ENCODE results near the gene DAB2. TPM values are rescaled to one million over a fixed set of nuclear protein-coding genes. Genes with fewer than 3 reads are reported as not detected.

DAB2 gene
- total RNA-seq, 1 donor from 2014 or later: 64.5 TPM

GRCh38 chr5:39379693-39380092, 45.1 kb downstream of the DAB2 start:
- DNase-seq: peak; percentile 66

GRCh38 chr5:39377613-39378012, 47.2 kb downstream of the DAB2 start:
- DNase-seq: no peak

- DNase-seq: peak; percentile 79
Observed at GRCh38 chr5:39376293-39376714, 48.5 kb downstream of the DAB2 start.

- DNase-seq: no peak
Observed at GRCh38 chr5:39373791-39374190, 51.0 kb downstream of the DAB2 start.

GRCh38 chr5:39371367-39371635, 53.5 kb downstream of the DAB2 start:
- DNase-seq: no peak

GRCh38 chr5:39370555-39371366, 54.0 kb downstream of the DAB2 start:
- DNase-seq: no peak

- no peak for DNase-seq
Observed at GRCh38 chr5:39369123-39369815, 55.5 kb downstream of the DAB2 start.

GRCh38 chr5:39368116-39368515, 56.7 kb downstream of the DAB2 start:
- peak; percentile 26 for DNase-seq

GRCh38 chr5:39367711-39368110, 57.1 kb downstream of the DAB2 start:
- no peak for DNase-seq

- no peak for DNase-seq
Observed at GRCh38 chr5:39364367-39364766, 60.4 kb downstream of the DAB2 start, which contains the start of gene C9. Gene C9, minus strand, starts transcription at chr5:39364495. Its CDS starts 31 bp downstream, at chr5:39364464.

GRCh38 chr5:39363217-39363616, 61.6 kb downstream of the DAB2 start:
- DNase-seq: no peak

GRCh38 chr5:39362646-39363045, 62.1 kb downstream of the DAB2 start:
- no peak for DNase-seq

- DNase-seq: no peak
Observed at GRCh38 chr5:39361306-39361705, 63.5 kb downstream of the DAB2 start.

- no peak for DNase-seq
Observed at GRCh38 chr5:39360471-39361111, 64.2 kb downstream of the DAB2 start.

- no peak for DNase-seq
Observed at GRCh38 chr5:39356263-39356662, 68.5 kb downstream of the DAB2 start.

- no peak for DNase-seq
Observed at GRCh38 chr5:39355324-39355723, 69.5 kb downstream of the DAB2 start.

GRCh38 chr5:39353717-39354399, 70.9 kb downstream of the DAB2 start:
- no peak for DNase-seq

- peak; percentile 75 for DNase-seq
Observed at GRCh38 chr5:39352951-39353350, 71.8 kb downstream of the DAB2 start.

GRCh38 chr5:39352170-39352569, 72.6 kb downstream of the DAB2 start:
- no peak for DNase-seq

GRCh38 chr5:39349484-39349883, 75.3 kb downstream of the DAB2 start:
- DNase-seq: no peak

- DNase-seq: no peak
Observed at GRCh38 chr5:39342460-39342859, 82.3 kb downstream of the DAB2 start.

- DNase-seq: no peak
Observed at GRCh38 chr5:39341896-39342295, 82.9 kb downstream of the DAB2 start.

- peak; percentile 62 for DNase-seq
Observed at GRCh38 chr5:39340506-39340905, 84.3 kb downstream of the DAB2 start.
